Activated naive CD4-positive, alpha-beta T cell treated with anti-CD3 and anti-CD28 coated beads, Interleukin-2, amount 50 U/mL, for 72 hours (primary cell): ENCODE results near the gene MAS1. TPM values are rescaled to one million over a fixed set of nuclear protein-coding genes. Genes with fewer than 3 reads are reported as not detected.

ENCODE experiments used
- ATAC-seq, 2 donors: fragments of 150-1000 bp; cut with Tn5 transposase; 2 replicates each; pipeline ENCODE4 v1.10.0; 2021; ENCODE audit warnings: mild to moderate bottlenecking in 2 of 2, moderate library complexity in 2 of 2
- DNase-seq, 2 donors: peaks; one replicate each; pipeline ENCODE4 v3.0.0; 2021 to 2022; ENCODE audit warnings: low spot score in 2 of 2
- H3K27ac Mint-ChIP-seq, 2 donors: one replicate each; pipeline ENCODE4 v1.8.0; 2022; ENCODE audit warnings: mild to moderate bottlenecking in 2 of 2, mixed read lengths in 2 of 2
- H3K36me3 Mint-ChIP-seq, 2 donors: one replicate each; pipeline ENCODE4 v1.8.0; 2022; ENCODE audit warnings: mixed read lengths in 2 of 2
- H3K9me3 Mint-ChIP-seq, 2 donors: one replicate each; pipeline ENCODE4 v1.8.0; 2022; ENCODE audit warnings: mixed read lengths in 2 of 2
- total RNA-seq, 2 donors: library from RNA; stranded (reverse); gene quantifications; one replicate each; pipeline ENCODE4 v1.2.3, GENCODE V29; 2022

Gene MAS1
- total RNA-seq, 2 donors from 2014 or later, result 0.02 TPM; not detected in 1

DNA sequence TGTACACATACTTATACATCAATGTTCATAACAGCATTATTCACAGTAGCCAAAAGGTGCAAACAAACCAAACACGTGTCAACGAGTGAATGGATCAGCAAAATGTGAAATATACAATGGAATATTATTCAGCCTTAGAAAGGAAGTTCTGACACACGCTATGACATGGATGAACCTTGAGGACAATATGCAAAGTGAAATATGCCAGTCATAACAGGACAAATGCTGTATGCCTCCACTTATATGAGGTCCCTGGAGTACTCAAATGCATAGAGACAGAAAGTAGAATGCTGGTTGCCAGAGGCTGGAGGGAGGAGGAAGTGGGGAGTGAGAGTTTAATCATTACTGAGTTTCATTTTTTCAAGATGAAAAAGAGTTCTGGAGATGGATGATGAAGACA is 40.3 kb downstream of the MAS1 start:
- peak; percentile 95 to 97 for ATAC-seq
- peak in 1 of 2 donors; percentile 44 for DNase-seq
- Mint-ChIP-seq H3K36me3 (peaks cover 0 to 9% of the 10 kb centered on the region in 2 donors), H3K9me3 (peaks cover 0 to 8% of the 10 kb centered on the region in 2 donors), H3K27ac (peak overlapping the region; percentile 25 to 85)

DNA sequence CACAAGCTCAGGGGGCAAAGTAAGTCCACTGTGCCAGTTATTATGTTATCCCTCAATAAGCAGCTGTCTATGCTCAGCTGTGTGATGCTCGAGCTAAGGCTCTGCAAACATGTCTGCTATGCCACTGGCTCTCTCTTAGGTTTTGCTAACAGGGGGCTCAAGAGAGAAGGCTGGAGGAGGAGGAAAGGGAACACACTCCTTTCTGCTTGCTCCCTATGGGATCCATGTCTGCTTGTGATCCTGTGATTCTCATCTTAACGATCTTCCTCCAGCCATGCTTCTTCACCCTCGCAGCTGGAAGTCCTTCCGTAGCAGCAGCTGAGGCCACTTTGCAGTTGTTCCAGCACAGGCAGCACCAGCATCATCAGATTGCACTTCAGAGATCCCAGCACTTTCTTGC is 41.1 kb downstream of the MAS1 start:
- H3K27ac Mint-ChIP-seq, result no peak overlapping the region
- no peak for DNase-seq
- peaks cover 0 to 8% of the 10 kb centered on the region in 2 donors for H3K9me3 Mint-ChIP-seq
- no peak for ATAC-seq
- peaks cover 0 to 14% of the 10 kb centered on the region in 2 donors for H3K36me3 Mint-ChIP-seq

- Mint-ChIP-seq H3K27ac (no peak overlapping the region), H3K36me3 (peaks cover 0 to 14% of the 10 kb centered on the region in 2 donors), H3K9me3 (peaks cover 0 to 8% of the 10 kb centered on the region in 2 donors)
- DNase-seq, result no peak
- ATAC-seq, result no peak
Observed at GRCh38 chr6:159933077-159933476, 42.3 kb downstream of the MAS1 start.

DNA sequence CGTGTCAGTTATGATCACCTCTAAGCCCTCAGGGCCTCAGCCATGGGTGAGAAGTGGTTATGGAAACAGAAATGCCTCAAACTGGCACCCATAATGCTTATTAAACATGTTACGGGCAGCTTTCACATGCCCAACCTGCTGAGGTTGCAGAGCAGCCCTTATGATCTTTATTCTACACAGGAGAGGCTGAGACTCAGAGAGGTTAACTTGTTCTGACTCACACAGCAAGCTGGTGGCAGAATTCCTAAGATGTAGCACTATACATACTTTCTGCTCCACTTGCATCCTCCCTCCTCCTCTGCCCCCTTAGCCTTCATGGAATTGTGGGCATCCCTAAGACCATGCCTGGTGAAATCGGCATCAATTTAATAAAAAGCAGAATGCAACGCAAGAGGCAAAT is 43.4 kb downstream of the MAS1 start:
- DNase-seq, result no peak
- no peak for ATAC-seq
- Mint-ChIP-seq H3K9me3 (peaks cover 0 to 8% of the 10 kb centered on the region in 2 donors), H3K27ac (no peak overlapping the region), H3K36me3 (peaks cover 0 to 14% of the 10 kb centered on the region in 2 donors)

- ATAC-seq (no peak), DNase-seq (no peak)
- peaks cover 0 to 8% of the 10 kb centered on the region in 2 donors for H3K9me3 Mint-ChIP-seq
- no peak overlapping the region for H3K27ac Mint-ChIP-seq
- peaks cover 0 to 14% of the 10 kb centered on the region in 2 donors for H3K36me3 Mint-ChIP-seq
Observed at GRCh38 chr6:159935065-159935464, 44.3 kb downstream of the MAS1 start.

GRCh38 chr6:159935633-159936032 is 44.8 kb downstream of the MAS1 start:
- Mint-ChIP-seq H3K27ac (no peak overlapping the region), H3K9me3 (peaks cover 0 to 8% of the 10 kb centered on the region in 2 donors), H3K36me3 (peaks cover 0 to 14% of the 10 kb centered on the region in 2 donors)
- no peak for DNase-seq
- ATAC-seq, result no peak

DNA sequence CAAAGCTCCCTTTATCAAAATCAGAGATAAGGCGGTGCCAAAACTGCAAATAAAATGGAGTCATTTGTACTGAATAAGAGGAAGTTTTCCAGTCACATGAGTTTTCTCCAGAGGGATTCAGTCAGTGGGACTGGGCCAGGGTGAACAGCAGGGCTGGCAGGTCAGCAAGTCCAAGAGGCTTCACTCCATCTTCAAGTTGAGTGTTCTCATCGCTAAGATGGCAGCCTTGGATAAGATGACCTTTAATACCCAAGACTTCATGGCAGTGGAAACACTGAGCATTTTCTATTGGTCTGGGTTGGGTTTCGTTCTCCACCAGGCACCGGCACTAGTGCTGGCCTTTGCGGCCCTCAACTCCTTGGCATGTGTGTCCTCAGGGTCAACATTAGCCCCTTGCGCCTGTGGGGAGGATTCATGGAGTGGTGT is 48.8 kb downstream of the MAS1 start:
- H3K36me3 Mint-ChIP-seq, result peaks cover 0 to 21% of the 10 kb centered on the region in 2 donors
- DNase-seq (no peak), ATAC-seq (no peak)
- peaks cover 4 to 10% of the 10 kb centered on the region in 2 donors for H3K9me3 Mint-ChIP-seq
- H3K27ac Mint-ChIP-seq, result no peak overlapping the region

Other genes with a start within 250 kb of the MAS1 start
- 100 to 1,000 TPM; 154 to 182 TPM for gene SOD2, start 197.7 kb upstream of the MAS1 start, total RNA-seq
- 10 to 100 TPM; 89.9 to 94.3 TPM for gene WTAP, start 163.5 kb upstream of the MAS1 start, total RNA-seq
- gene ACAT2, start 128.9 kb upstream of the MAS1 start, total RNA-seq, result 100 to 1,000 TPM in 1 of 2 donors, 10 to 100 TPM in 1; 78.9 to 113 TPM
- gene TCP1, start 101.4 kb upstream of the MAS1 start, total RNA-seq, result 100 to 1,000 TPM; 378 to 626 TPM
- 10 to 100 TPM; 95.2 to 97.4 TPM for gene MRPL18, start 100.5 kb upstream of the MAS1 start, total RNA-seq
- gene PNLDC1, start 90.7 kb upstream of the MAS1 start, total RNA-seq, result under 1 TPM; 0.35 to 0.80 TPM
- gene IGF2R, start 78.1 kb downstream of the MAS1 start, total RNA-seq, result 100 to 1,000 TPM in 1 of 2 donors, 10 to 100 TPM in 1; 73.8 to 105 TPM
- gene SLC22A1, start 230.8 kb downstream of the MAS1 start, total RNA-seq, result 1 to 10 TPM in 1 of 2 donors, not detected in 1; 1.2 TPM